ENCODE measurements around the gene MAPKAPK2. TPM values are rescaled to one million over a fixed set of nuclear protein-coding genes. Genes with fewer than 3 reads are reported as not detected.

The MAPKAPK2 gene
- total RNA-seq, 1 donor from 2014 or later, result 87.9 TPM

GRCh38 chr1:206666954-206667665 lies 17.6 kb upstream of the MAPKAPK2 start:
- H3K4me3 Mint-ChIP-seq (ENCODE audit: unreplicated experiment), result no peak overlapping the region
- no peak for DNase-seq (ENCODE audit: low spot score)
- peaks cover 3% of the 10 kb centered on the region for H3K4me1 Mint-ChIP-seq (ENCODE audit: low read depth)
- TF ChIP-seq CTCF (IDR thresholded peaks at IDR 0.05), result no peak
- peaks cover 50% of the 10 kb centered on the region for H3K27me3 Mint-ChIP-seq (ENCODE audit: low read depth)
- H3K9me3 Mint-ChIP-seq (ENCODE audit: low read depth), result no peaks in the 10 kb centered on the region
- no peak overlapping the region for H3K27ac Mint-ChIP-seq (ENCODE audit: unreplicated experiment)
- no peaks in the 10 kb centered on the region for H3K36me3 Mint-ChIP-seq (ENCODE audit: low read depth)

- Mint-ChIP-seq H3K36me3 (ENCODE audit: low read depth) (no peaks in the 10 kb centered on the region), H3K4me1 (ENCODE audit: low read depth) (peaks cover 3% of the 10 kb centered on the region), H3K4me3 (ENCODE audit: unreplicated experiment) (no peak overlapping the region), H3K9me3 (ENCODE audit: low read depth) (no peaks in the 10 kb centered on the region), H3K27ac (ENCODE audit: unreplicated experiment) (no peak overlapping the region), H3K27me3 (ENCODE audit: low read depth) (peaks cover 40% of the 10 kb centered on the region)
- DNase-seq (ENCODE audit: low spot score), result no peak
- TF ChIP-seq CTCF (IDR thresholded peaks at IDR 0.05), result no peak
Measured at GRCh38 chr1:206668351-206668750, 16.4 kb upstream of the MAPKAPK2 start.

- H3K4me3 Mint-ChIP-seq (ENCODE audit: unreplicated experiment), result no peak overlapping the region
- H3K27ac Mint-ChIP-seq (ENCODE audit: unreplicated experiment), result no peak overlapping the region
- H3K27me3 Mint-ChIP-seq (ENCODE audit: low read depth), result peaks cover 35% of the 10 kb centered on the region
- H3K4me1 Mint-ChIP-seq (ENCODE audit: low read depth), result peaks cover 3% of the 10 kb centered on the region
- no peaks in the 10 kb centered on the region for H3K9me3 Mint-ChIP-seq (ENCODE audit: low read depth)
- DNase-seq (ENCODE audit: low spot score), result no peak
- TF ChIP-seq CTCF (IDR thresholded peaks at IDR 0.05), result no peak
- H3K36me3 Mint-ChIP-seq (ENCODE audit: low read depth), result no peaks in the 10 kb centered on the region
Measured at GRCh38 chr1:206668874-206669410, 15.8 kb upstream of the MAPKAPK2 start.

GRCh38 chr1:206672011-206672688 lies 12.6 kb upstream of the MAPKAPK2 start:
- no peak for TF ChIP-seq CTCF (IDR thresholded peaks at IDR 0.05)
- Mint-ChIP-seq H3K27ac (ENCODE audit: unreplicated experiment) (no peak overlapping the region), H3K9me3 (ENCODE audit: low read depth) (no peaks in the 10 kb centered on the region), H3K4me3 (ENCODE audit: unreplicated experiment) (no peak overlapping the region), H3K36me3 (ENCODE audit: low read depth) (no peaks in the 10 kb centered on the region), H3K4me1 (ENCODE audit: low read depth) (peaks cover 17% of the 10 kb centered on the region), H3K27me3 (ENCODE audit: low read depth) (peaks cover 14% of the 10 kb centered on the region)
- DNase-seq (ENCODE audit: low spot score), result no peak

- no peak overlapping the region for H3K27ac Mint-ChIP-seq (ENCODE audit: unreplicated experiment)
Measured at GRCh38 chr1:206672844-206673758, 11.6 kb upstream of the MAPKAPK2 start.

More at GRCh38 chr1:206672844-206673758, 11.6 kb upstream of the MAPKAPK2 start:
- Mint-ChIP-seq H3K9me3 (ENCODE audit: low read depth) (no peaks in the 10 kb centered on the region), H3K36me3 (ENCODE audit: low read depth) (no peaks in the 10 kb centered on the region), H3K27me3 (ENCODE audit: low read depth) (peaks cover 8% of the 10 kb centered on the region), H3K4me1 (ENCODE audit: low read depth) (peaks cover 17% of the 10 kb centered on the region), H3K4me3 (ENCODE audit: unreplicated experiment) (no peak overlapping the region)
- no peak for TF ChIP-seq CTCF (IDR thresholded peaks at IDR 0.05)
- DNase-seq (ENCODE audit: low spot score), result no peak

Data from chondrocyte (in vitro differentiated cells).